K562 (cell line): ENCODE data around the gene CNGB1. TPM values are rescaled to one million over a fixed set of nuclear protein-coding genes. Genes with fewer than 3 reads are reported as not detected.

Experiments used
- BCLAF1 ChIP-seq, 2 experiments: fragments of 450-650 bp in 1 of 2; IDR thresholded peaks; 2 replicates each; pipeline ENCODE4 v1.6.1; 2011 to 2017; ENCODE audit warnings: low read depth in 2 of 2, antibody characterized with exemption in 1 of 2, borderline replicate concordance in 1 of 2, low read length in 1 of 2, mild to moderate bottlenecking in 1 of 2, mixed read lengths in 1 of 2; ENCODE audit not compliant: control insufficient read depth in 1 of 2
- DIDO1 ChIP-seq: fragments of 450-650 bp; IDR thresholded peaks from 2 replicates; pipeline ENCODE4 v1.6.1; 2016; ENCODE audit warnings: low read depth, missing biosample characterization, missing genetic modification characterization
- LEF1 ChIP-seq: fragments of 450-650 bp; IDR thresholded peaks from 2 replicates; pipeline ENCODE4 v1.6.1; 2016; ENCODE audit warnings: mild to moderate bottlenecking
- MBD2 ChIP-seq: sonication (generic); IDR thresholded peaks from 2 replicates; pipeline ENCODE4 v1.6.1; 2016; ENCODE audit warnings: low read depth, borderline replicate concordance
- NFIC ChIP-seq: fragments of 450-650 bp; IDR thresholded peaks from 2 replicates; pipeline ENCODE4 v1.6.1; 2017; ENCODE audit warnings: mild to moderate bottlenecking, inconsistent platforms
- RBFOX2 ChIP-seq: fragments of 200-400 bp; formaldehyde crosslinking; IDR thresholded peaks from 2 replicates; pipeline ENCODE4 v1.6.1; 2017; ENCODE audit warnings: low read depth, mild to moderate bottlenecking, low read length, moderate library complexity
- ZNF143 ChIP-seq: sonication (generic); formaldehyde crosslinking; IDR thresholded peaks from 2 replicates; pipeline ENCODE4 v1.9.0; 2022; ENCODE audit warnings: mild to moderate bottlenecking, missing genetic modification reagents
- polyA plus RNA-seq, 8 experiments: library from polyadenylated mRNA; depleted of rRNA in 4 of 8; stranded (reverse) in 5 of 8; unstranded in 3 of 8; fragments of >200 nt; fragmentation: Nextera tagmentation in 2 of 8; fragmentation: Illumina TruSeq in 1 of 8; extraction: Ambion mirVana in 2 of 8; extraction: Trizol in 1 of 8; gene quantifications; 2 replicates each; pipeline versions ENCODE4 v1.2.1 to v1.2.3, GENCODE V29; 2011 to 2014; ENCODE audit warnings: inconsistent platforms in 1 of 8, missing spikeins in 1 of 8
- total RNA-seq, 7 experiments: library from RNA; depleted of rRNA in 6 of 7; stranded (reverse); fragments of >200 nt in 6 of 7; fragmentation: Illumina TruSeq in 2 of 7; extraction: Trizol in 2 of 7; gene quantifications; 2 replicates each; pipeline versions ENCODE4 v1.2.1 to v1.2.3, GENCODE V29; 2011 to 2021; ENCODE audit warnings: low replicate concordance in 1 of 7
- TF ChIP-seq, protein P1 (sequence below): fragments of 200-800 bp; sonication (Bioruptor generic); IDR thresholded peaks from 2 replicates; pipeline ENCODE4 v1.6.1; 2016; ENCODE audit warnings: missing genetic modification characterization, missing compliant biosample characterization

The CNGB1 gene
- total and polyA plus RNA-seq, 9 of the 15 experiments (the other 6 are each of a cell fraction or from before 2014, with no cell fraction given) = not detected

DNA sequence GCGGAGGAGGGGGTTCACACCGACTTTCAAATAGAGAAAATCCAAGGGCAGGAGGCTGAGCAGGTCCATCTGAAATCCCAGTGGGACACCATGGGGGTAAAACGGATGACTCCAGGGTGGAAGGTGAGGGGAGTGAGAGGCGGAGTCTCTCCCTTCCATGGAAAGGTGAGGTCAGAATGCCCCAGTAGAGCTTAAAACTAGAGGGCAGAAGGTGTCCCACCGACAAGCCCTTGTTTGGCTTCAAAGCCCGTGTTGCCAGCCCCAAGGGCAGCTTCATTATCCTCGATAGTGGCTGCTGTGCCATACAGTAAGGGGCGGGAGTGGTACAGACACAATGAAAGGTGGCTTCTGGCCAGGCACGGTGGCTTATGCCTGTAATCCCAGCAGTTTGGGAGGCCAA is 55.7 kb downstream of the CNGB1 start (continued):
- TF ChIP-seq, protein P1, sequence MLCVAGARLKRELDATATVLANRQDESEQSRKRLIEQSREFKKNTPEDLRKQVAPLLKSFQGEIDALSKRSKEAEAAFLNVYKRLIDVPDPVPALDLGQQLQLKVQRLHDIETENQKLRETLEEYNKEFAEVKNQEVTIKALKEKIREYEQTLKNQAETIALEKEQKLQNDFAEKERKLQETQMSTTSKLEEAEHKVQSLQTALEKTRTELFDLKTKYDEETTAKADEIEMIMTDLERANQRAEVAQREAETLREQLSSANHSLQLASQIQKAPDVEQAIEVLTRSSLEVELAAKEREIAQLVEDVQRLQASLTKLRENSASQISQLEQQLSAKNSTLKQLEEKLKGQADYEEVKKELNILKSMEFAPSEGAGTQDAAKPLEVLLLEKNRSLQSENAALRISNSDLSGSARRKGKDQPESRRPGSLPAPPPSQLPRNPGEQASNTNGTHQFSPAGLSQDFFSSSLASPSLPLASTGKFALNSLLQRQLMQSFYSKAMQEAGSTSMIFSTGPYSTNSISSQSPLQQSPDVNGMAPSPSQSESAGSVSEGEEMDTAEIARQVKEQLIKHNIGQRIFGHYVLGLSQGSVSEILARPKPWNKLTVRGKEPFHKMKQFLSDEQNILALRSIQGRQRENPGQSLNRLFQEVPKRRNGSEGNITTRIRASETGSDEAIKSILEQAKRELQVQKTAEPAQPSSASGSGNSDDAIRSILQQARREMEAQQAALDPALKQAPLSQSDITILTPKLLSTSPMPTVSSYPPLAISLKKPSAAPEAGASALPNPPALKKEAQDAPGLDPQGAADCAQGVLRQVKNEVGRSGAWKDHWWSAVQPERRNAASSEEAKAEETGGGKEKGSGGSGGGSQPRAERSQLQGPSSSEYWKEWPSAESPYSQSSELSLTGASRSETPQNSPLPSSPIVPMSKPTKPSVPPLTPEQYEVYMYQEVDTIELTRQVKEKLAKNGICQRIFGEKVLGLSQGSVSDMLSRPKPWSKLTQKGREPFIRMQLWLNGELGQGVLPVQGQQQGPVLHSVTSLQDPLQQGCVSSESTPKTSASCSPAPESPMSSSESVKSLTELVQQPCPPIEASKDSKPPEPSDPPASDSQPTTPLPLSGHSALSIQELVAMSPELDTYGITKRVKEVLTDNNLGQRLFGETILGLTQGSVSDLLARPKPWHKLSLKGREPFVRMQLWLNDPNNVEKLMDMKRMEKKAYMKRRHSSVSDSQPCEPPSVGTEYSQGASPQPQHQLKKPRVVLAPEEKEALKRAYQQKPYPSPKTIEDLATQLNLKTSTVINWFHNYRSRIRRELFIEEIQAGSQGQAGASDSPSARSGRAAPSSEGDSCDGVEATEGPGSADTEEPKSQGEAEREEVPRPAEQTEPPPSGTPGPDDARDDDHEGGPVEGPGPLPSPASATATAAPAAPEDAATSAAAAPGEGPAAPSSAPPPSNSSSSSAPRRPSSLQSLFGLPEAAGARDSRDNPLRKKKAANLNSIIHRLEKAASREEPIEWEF (CRISPR knock-in tag) = no peak
- TF ChIP-seq LEF1 (no peak), DIDO1 (tag) (no peak), MBD2 (no peak), BCLAF1 (IDR thresholded peaks at IDR 0.05; ENCODE audit: borderline replicate concordance in 1 of 2, control insufficient read depth in 1 of 2, low read depth in 2 of 2, low read length in 1 of 2) (no peak), NFIC (no peak), RBFOX2 (no peak), ZNF143 (CRISPR knock-in tag) (no peak)
